ENCODE data around the gene PSME1.

Gene PSME1

GRCh38 chr14:24177041-24177825, 41.2 kb downstream of the PSME1 start:
- DNase-seq = no peak

- DNase-seq = no peak
Observed at GRCh38 chr14:24177891-24178290, 41.9 kb downstream of the PSME1 start.

GRCh38 chr14:24178399-24179178, 42.6 kb downstream of the PSME1 start:
- no peak for DNase-seq

GRCh38 chr14:24179294-24179960, 43.4 kb downstream of the PSME1 start:
- DNase-seq = no peak

- DNase-seq = no peak
Observed at GRCh38 chr14:24179961-24180796, 44.2 kb downstream of the PSME1 start.

GRCh38 chr14:24181371-24182077, 45.5 kb downstream of the PSME1 start:
- no peak for DNase-seq

- no peak for DNase-seq
Observed at GRCh38 chr14:24182110-24182882, 46.3 kb downstream of the PSME1 start.

GRCh38 chr14:24183014-24183481, 47.1 kb downstream of the PSME1 start:
- no peak for DNase-seq

- DNase-seq = no peak
Observed at GRCh38 chr14:24184104-24184970, 48.3 kb downstream of the PSME1 start.

- DNase-seq = no peak
Observed at GRCh38 chr14:24185026-24185425, 49.0 kb downstream of the PSME1 start.

- no peak for DNase-seq
Observed at GRCh38 chr14:24185741-24186140, 49.7 kb downstream of the PSME1 start.

GRCh38 chr14:24186831-24187538, 51.0 kb downstream of the PSME1 start:
- no peak for DNase-seq

GRCh38 chr14:24187539-24187915, 51.5 kb downstream of the PSME1 start:
- DNase-seq = no peak

Measured in activated effector memory CD4-positive, alpha-beta T cell treated with Interleukin-2 at 50 U/mL for 16 hours (primary cell).